ENCODE measurements around the gene MRE11.

Gene MRE11

DNA sequence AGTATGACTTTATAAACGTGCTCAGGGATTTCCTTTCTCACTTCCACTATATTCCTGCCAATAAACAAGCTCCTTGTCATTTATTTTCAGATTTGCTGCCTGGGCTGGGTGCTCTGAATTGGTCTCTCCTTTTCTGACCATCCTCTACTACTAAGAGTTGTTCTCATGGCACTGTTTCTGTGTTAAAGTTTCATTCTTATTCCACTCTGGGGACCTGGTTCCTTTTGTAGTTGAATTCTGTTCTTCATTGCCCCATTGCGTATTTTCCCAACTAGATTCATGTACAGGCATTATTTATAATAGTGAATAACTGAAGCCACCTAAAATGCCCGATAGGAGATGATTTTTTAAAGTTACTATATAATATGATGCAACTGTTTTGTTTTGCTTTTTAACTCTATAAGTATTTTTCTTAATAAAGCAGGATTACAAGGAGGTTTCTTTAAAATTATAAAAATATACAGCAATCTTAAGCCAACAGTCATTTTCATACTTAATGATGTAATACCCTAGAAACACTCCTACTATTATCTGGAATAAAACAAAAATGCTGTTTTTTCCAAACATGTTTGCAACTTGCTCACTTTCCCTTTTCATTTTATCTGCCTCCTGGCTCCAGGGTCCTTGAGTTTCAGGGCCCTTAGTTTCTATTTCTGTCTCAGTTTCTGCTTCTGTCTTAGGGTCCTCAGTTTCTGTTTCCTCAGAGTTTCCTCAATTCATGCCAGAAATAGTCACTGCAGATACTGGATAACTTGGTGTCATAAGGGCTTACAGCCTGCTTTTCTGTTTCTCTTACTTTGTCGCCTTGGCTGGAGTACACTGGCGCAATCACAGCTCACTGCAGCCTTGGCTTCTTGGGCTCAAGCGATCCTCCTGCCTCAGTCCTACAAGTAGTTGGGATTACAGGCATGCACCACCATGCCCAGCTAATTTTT is 40.3 kb upstream of the MRE11 start:
- DNase-seq (ENCODE audit: low spot score) = no peak
- H3K36me3 ChIP-seq (replicated peaks in 1 of 2; ENCODE audit: control insufficient read depth in 2 of 2, insufficient read depth in 2 of 2, low read length in 2 of 2) = no peaks in the 10 kb centered on the region
- H4K91ac ChIP-seq (ENCODE audit: low read depth, low read length, poor library complexity) = no peak overlapping the region
- H3K23ac ChIP-seq (ENCODE audit: low read depth, low read length, poor library complexity) = no peak overlapping the region
- no peak overlapping the region for H4K8ac ChIP-seq (ENCODE audit: low read depth, low read length)
- no peak overlapping the region for H3K4me3 ChIP-seq (ENCODE audit: low read length in 2 of 2)
- peaks cover 0 to 23% (median 0%) of the 10 kb centered on the region in 3 experiments for H3K27me3 ChIP-seq (ENCODE audit: control insufficient read depth in 3 of 3, insufficient read depth in 3 of 3, low read depth in 1 of 3, low read length in 3 of 3)
- WGBS, 2 donors (ENCODE audit: extremely low coverage in 2 of 2, insufficient read length in 2 of 2, insufficient replicate concordance in 1 of 2) = no CpG with 5 or more reads among the region's 6 CpGs
- no peak overlapping the region for H3K27ac ChIP-seq (replicated peaks; ENCODE audit: low read length)
- no peak overlapping the region for H3K18ac ChIP-seq (ENCODE audit: low read length)
- H3K4me2 ChIP-seq (ENCODE audit: insufficient read depth, low read length, poor library complexity, severe bottlenecking) = no peak overlapping the region
- no peak overlapping the region for H2AK5ac ChIP-seq (ENCODE audit: low read depth, low read length)
- H3K14ac ChIP-seq (ENCODE audit: low read length) = no peak overlapping the region
- H3K4ac ChIP-seq (ENCODE audit: low read length) = no peak overlapping the region
- H2BK15ac ChIP-seq (ENCODE audit: low read length) = no peak overlapping the region
- H3K4me1 ChIP-seq (ENCODE audit: control insufficient read depth in 2 of 2, insufficient read depth in 1 of 2, low read depth in 1 of 2, low read length in 2 of 2) = no peaks in the 10 kb centered on the region
- H2AFZ ChIP-seq (ENCODE audit: low read length) = no peak overlapping the region
- H2BK120ac ChIP-seq (ENCODE audit: low read depth, low read length) = no peak overlapping the region
- H3K9ac ChIP-seq (ENCODE audit: low read depth, low read length, poor library complexity) = no peak overlapping the region
- H3K79me1 ChIP-seq (ENCODE audit: low read depth, low read length) = no peaks in the 10 kb centered on the region
- no peaks in the 10 kb centered on the region for H3K9me3 ChIP-seq (replicated peaks in 1 of 2; ENCODE audit: control insufficient read depth in 2 of 2, insufficient read depth in 1 of 2, low read depth in 1 of 2, low read length in 2 of 2)
- H2BK12ac ChIP-seq (ENCODE audit: low read length) = no peak overlapping the region
- no peak overlapping the region for H2BK5ac ChIP-seq (ENCODE audit: low read length)

DNA sequence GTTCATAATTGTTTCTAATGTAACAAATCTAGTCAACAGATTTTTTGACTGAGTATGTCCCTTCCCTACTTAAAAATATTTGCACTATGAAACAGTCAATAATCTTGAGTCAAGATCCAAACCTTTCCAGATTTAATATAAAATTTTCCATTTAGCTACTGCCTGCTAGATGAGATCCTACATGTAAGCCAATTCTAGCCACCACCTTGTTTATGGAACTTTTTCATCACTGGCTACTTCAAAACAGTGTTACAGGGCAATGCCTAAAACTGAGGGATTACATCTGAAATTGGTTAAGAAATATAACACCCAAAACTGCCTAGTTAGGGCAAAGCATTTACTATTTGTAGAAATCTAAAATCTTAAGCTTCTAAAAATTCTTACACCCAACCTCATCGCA is 39.6 kb upstream of the MRE11 start:
- no peak overlapping the region for H2BK15ac ChIP-seq (ENCODE audit: low read length)
- H3K4ac ChIP-seq (ENCODE audit: low read length) = no peak overlapping the region
- DNase-seq (ENCODE audit: low spot score) = no peak
- H4K91ac ChIP-seq (ENCODE audit: low read depth, low read length, poor library complexity) = no peak overlapping the region
- no peak overlapping the region for H3K4me2 ChIP-seq (ENCODE audit: insufficient read depth, low read length, poor library complexity, severe bottlenecking)
- no peak overlapping the region for H3K27ac ChIP-seq (replicated peaks; ENCODE audit: low read length)
- no peaks in the 10 kb centered on the region for H3K4me1 ChIP-seq (ENCODE audit: control insufficient read depth in 2 of 2, insufficient read depth in 1 of 2, low read depth in 1 of 2, low read length in 2 of 2)
- H3K23ac ChIP-seq (ENCODE audit: low read depth, low read length, poor library complexity) = no peak overlapping the region
- no peak overlapping the region for H4K8ac ChIP-seq (ENCODE audit: low read depth, low read length)
- no peak overlapping the region for H3K14ac ChIP-seq (ENCODE audit: low read length)
- H2BK120ac ChIP-seq (ENCODE audit: low read depth, low read length) = no peak overlapping the region
- no peak overlapping the region for H3K9ac ChIP-seq (ENCODE audit: low read depth, low read length, poor library complexity)
- no peak overlapping the region for H2AFZ ChIP-seq (ENCODE audit: low read length)
- no peak overlapping the region for H2BK12ac ChIP-seq (ENCODE audit: low read length)
- H2AK5ac ChIP-seq (ENCODE audit: low read depth, low read length) = no peak overlapping the region
- no peak overlapping the region for H3K18ac ChIP-seq (ENCODE audit: low read length)
- peaks cover 0 to 26% (median 0%) of the 10 kb centered on the region in 3 experiments for H3K27me3 ChIP-seq (ENCODE audit: control insufficient read depth in 3 of 3, insufficient read depth in 3 of 3, low read depth in 1 of 3, low read length in 3 of 3)
- WGBS, 2 donors (ENCODE audit: extremely low coverage in 2 of 2, insufficient read length in 2 of 2, insufficient replicate concordance in 1 of 2) = no CpG with 5 or more reads among the region's 1 CpG
- H3K36me3 ChIP-seq (replicated peaks in 1 of 2; ENCODE audit: control insufficient read depth in 2 of 2, insufficient read depth in 2 of 2, low read length in 2 of 2) = no peaks in the 10 kb centered on the region
- no peak overlapping the region for H2BK5ac ChIP-seq (ENCODE audit: low read length)
- no peak overlapping the region for H3K4me3 ChIP-seq (ENCODE audit: low read length in 2 of 2)
- H3K9me3 ChIP-seq (replicated peaks in 1 of 2; ENCODE audit: control insufficient read depth in 2 of 2, insufficient read depth in 1 of 2, low read depth in 1 of 2, low read length in 2 of 2) = no peaks in the 10 kb centered on the region
- no peaks in the 10 kb centered on the region for H3K79me1 ChIP-seq (ENCODE audit: low read depth, low read length)

DNA sequence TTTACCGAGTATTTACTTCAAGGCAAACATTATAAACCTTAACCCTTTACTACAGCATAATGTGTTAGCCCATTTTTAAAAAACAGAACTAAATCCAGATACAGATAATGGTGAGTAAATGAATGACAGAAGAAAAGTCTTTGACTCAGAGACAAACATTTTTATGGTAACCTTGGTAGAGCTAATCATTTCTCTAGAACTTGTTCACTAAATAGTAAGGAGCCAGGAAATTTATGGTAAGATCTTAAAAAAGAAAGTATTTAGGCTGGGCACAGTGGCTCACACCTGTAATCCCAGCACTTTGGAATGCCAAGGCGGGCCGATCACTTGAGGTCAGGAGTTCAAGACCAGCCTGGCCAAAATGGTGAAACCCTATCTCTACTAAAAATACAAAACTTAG is 38.6 kb upstream of the MRE11 start:
- WGBS, 2 donors (ENCODE audit: extremely low coverage in 2 of 2, insufficient read length in 2 of 2, insufficient replicate concordance in 1 of 2) = no CpG with 5 or more reads among the region's 3 CpGs
- Histone ChIP-seq H3K9ac (ENCODE audit: low read depth, low read length, poor library complexity) (no peak overlapping the region), H3K9me3 (replicated peaks in 1 of 2; ENCODE audit: control insufficient read depth in 2 of 2, insufficient read depth in 1 of 2, low read depth in 1 of 2, low read length in 2 of 2) (no peaks in the 10 kb centered on the region), H2BK120ac (ENCODE audit: low read depth, low read length) (no peak overlapping the region), H3K79me1 (ENCODE audit: low read depth, low read length) (no peaks in the 10 kb centered on the region), H4K91ac (ENCODE audit: low read depth, low read length, poor library complexity) (no peak overlapping the region), H3K14ac (ENCODE audit: low read length) (no peak overlapping the region), H2AFZ (ENCODE audit: low read length) (no peak overlapping the region), H3K18ac (ENCODE audit: low read length) (no peak overlapping the region), H3K36me3 (replicated peaks in 1 of 2; ENCODE audit: control insufficient read depth in 2 of 2, insufficient read depth in 2 of 2, low read length in 2 of 2) (no peaks in the 10 kb centered on the region), H3K27me3 (ENCODE audit: control insufficient read depth in 3 of 3, insufficient read depth in 3 of 3, low read depth in 1 of 3, low read length in 3 of 3) (peaks cover 0 to 27% (median 0%) of the 10 kb centered on the region in 3 experiments), H4K8ac (ENCODE audit: low read depth, low read length) (no peak overlapping the region), H3K27ac (replicated peaks; ENCODE audit: low read length) (no peak overlapping the region), H3K4me2 (ENCODE audit: insufficient read depth, low read length, poor library complexity, severe bottlenecking) (no peak overlapping the region), H2BK5ac (ENCODE audit: low read length) (no peak overlapping the region), H2BK12ac (ENCODE audit: low read length) (no peak overlapping the region), H2AK5ac (ENCODE audit: low read depth, low read length) (no peak overlapping the region), H3K4me3 (ENCODE audit: low read length in 2 of 2) (no peak overlapping the region), H3K4me1 (ENCODE audit: control insufficient read depth in 2 of 2, insufficient read depth in 1 of 2, low read depth in 1 of 2, low read length in 2 of 2) (no peaks in the 10 kb centered on the region), H3K4ac (ENCODE audit: low read length) (no peak overlapping the region), H2BK15ac (ENCODE audit: low read length) (no peak overlapping the region), H3K23ac (ENCODE audit: low read depth, low read length, poor library complexity) (no peak overlapping the region)
- no peak for DNase-seq (ENCODE audit: low spot score)

DNA sequence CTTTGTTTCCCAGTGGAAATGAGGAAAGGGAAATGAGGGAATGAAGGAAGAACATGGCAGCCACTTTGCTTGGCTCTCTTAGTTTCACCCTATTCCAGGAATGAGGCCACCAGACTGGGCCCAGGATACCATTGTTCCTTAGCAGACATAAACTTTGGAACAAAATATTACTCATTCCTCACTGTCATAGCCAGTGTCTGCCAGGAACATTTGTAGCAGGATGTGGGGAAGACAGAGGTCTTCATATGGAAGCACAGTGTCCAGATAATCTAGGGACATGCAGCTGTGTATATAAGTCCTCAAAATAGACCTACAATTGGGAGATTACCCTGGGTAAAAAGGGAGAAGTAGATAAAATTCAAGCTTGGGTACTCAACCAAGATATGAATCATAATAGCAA is 34.9 kb upstream of the MRE11 start:
- H2AFZ ChIP-seq (ENCODE audit: low read length) = no peak overlapping the region
- no peaks in the 10 kb centered on the region for H3K79me1 ChIP-seq (ENCODE audit: low read depth, low read length)
- no peak overlapping the region for H3K4ac ChIP-seq (ENCODE audit: low read length)
- no peaks in the 10 kb centered on the region for H3K36me3 ChIP-seq (replicated peaks in 1 of 2; ENCODE audit: control insufficient read depth in 2 of 2, insufficient read depth in 2 of 2, low read length in 2 of 2)
- H3K9me3 ChIP-seq (replicated peaks in 1 of 2; ENCODE audit: control insufficient read depth in 2 of 2, insufficient read depth in 1 of 2, low read depth in 1 of 2, low read length in 2 of 2) = no peaks in the 10 kb centered on the region
- H3K27ac ChIP-seq (replicated peaks; ENCODE audit: low read length) = no peak overlapping the region
- H4K8ac ChIP-seq (ENCODE audit: low read depth, low read length) = no peak overlapping the region
- H3K23ac ChIP-seq (ENCODE audit: low read depth, low read length, poor library complexity) = no peak overlapping the region
- H3K27me3 ChIP-seq (ENCODE audit: control insufficient read depth in 3 of 3, insufficient read depth in 3 of 3, low read depth in 1 of 3, low read length in 3 of 3) = peaks cover 0 to 31% (median 0%) of the 10 kb centered on the region in 3 experiments
- no peak overlapping the region for H3K14ac ChIP-seq (ENCODE audit: low read length)
- H2BK12ac ChIP-seq (ENCODE audit: low read length) = no peak overlapping the region
- H2AK5ac ChIP-seq (ENCODE audit: low read depth, low read length) = no peak overlapping the region
- DNase-seq (ENCODE audit: low spot score) = no peak
- no peak overlapping the region for H3K4me3 ChIP-seq (ENCODE audit: low read length in 2 of 2)
- H3K9ac ChIP-seq (ENCODE audit: low read depth, low read length, poor library complexity) = no peak overlapping the region
- no peaks in the 10 kb centered on the region for H3K4me1 ChIP-seq (ENCODE audit: control insufficient read depth in 2 of 2, insufficient read depth in 1 of 2, low read depth in 1 of 2, low read length in 2 of 2)
- no peak overlapping the region for H2BK5ac ChIP-seq (ENCODE audit: low read length)
- H4K91ac ChIP-seq (ENCODE audit: low read depth, low read length, poor library complexity) = no peak overlapping the region
- no peak overlapping the region for H2BK120ac ChIP-seq (ENCODE audit: low read depth, low read length)
- H3K18ac ChIP-seq (ENCODE audit: low read length) = no peak overlapping the region
- no peak overlapping the region for H3K4me2 ChIP-seq (ENCODE audit: insufficient read depth, low read length, poor library complexity, severe bottlenecking)
- no peak overlapping the region for H2BK15ac ChIP-seq (ENCODE audit: low read length)
